GM12801 (cell line): ENCODE measurements around the gene ATP10A.

Experiments
- TF ChIP-seq, protein P1 (sequence below): IDR thresholded peaks from one replicate; pipeline ENCODE4 v1.5.1; 2011; ENCODE audit warnings: control low read depth; ENCODE audit not compliant: insufficient read length; ENCODE audit errors: extremely low read depth

The ATP10A gene

DNA sequence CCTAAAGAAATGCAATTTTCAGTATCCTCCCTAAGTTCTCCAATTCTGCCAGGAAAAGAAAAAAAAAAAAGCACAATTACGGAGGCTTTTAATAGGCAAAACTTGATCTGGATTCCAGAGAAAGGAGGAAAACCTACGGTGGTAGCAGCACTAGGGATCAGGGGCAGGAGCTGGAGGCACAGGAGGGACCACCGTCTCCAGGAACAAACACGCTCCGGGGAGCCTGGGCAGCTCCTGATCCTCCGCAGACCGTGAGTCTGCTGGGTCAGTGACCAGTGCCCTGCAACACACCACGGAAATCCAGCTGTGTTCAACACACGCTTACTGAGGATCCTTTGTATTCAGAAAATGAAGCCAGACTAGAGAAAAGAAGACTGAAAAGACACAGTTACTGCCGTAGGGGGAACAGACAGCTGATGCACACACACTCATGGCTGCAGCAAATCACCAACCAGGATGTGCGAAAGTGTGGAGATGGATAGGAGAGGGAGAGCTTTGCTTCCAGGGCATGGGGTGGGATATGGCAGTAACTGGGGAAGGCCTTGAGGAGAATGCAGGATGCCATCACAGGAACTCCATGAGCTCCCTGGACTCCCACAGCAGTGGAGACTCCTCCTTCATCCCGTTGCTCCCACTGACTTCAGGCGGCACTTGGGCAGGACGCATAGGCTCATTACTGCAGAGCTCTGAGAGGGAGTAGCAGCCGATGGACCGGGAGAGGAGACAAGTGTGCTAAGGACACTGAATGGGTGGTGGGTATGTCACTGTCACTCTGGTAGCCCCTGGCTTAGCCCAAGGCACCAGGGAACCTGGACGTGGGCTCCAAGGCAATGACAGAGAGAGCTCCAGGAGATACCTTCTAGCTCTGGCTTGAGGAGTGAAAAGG lies 167.0 kb downstream of the ATP10A start:
- TF ChIP-seq, protein P1, sequence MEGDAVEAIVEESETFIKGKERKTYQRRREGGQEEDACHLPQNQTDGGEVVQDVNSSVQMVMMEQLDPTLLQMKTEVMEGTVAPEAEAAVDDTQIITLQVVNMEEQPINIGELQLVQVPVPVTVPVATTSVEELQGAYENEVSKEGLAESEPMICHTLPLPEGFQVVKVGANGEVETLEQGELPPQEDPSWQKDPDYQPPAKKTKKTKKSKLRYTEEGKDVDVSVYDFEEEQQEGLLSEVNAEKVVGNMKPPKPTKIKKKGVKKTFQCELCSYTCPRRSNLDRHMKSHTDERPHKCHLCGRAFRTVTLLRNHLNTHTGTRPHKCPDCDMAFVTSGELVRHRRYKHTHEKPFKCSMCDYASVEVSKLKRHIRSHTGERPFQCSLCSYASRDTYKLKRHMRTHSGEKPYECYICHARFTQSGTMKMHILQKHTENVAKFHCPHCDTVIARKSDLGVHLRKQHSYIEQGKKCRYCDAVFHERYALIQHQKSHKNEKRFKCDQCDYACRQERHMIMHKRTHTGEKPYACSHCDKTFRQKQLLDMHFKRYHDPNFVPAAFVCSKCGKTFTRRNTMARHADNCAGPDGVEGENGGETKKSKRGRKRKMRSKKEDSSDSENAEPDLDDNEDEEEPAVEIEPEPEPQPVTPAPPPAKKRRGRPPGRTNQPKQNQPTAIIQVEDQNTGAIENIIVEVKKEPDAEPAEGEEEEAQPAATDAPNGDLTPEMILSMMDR: no peak

DNA sequence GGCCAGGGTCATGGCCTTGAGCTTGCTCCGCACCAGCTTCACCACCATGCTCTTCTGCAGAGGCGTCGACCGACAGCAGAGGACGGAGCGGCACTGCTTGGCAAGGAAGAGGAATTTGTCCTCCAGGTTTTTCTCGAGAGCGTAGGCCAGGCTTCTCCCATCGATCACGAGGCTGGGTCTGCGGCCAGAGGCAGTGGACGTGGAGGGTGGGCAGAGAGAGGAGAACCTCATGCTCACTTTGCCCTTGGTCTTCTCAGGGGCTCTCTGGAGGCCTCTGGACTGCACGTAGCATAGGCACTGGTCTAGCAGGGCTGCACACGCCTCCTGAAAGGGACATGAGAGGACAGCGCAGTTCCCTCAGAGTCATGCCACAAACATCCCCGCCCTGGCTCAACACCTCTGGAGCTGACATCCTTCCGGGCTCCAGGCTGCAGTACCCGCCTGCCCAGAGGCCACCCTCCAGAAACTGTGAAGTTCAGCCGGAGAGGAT lies 168.3 kb downstream of the ATP10A start:
- TF ChIP-seq, protein P1: no peak

DNA sequence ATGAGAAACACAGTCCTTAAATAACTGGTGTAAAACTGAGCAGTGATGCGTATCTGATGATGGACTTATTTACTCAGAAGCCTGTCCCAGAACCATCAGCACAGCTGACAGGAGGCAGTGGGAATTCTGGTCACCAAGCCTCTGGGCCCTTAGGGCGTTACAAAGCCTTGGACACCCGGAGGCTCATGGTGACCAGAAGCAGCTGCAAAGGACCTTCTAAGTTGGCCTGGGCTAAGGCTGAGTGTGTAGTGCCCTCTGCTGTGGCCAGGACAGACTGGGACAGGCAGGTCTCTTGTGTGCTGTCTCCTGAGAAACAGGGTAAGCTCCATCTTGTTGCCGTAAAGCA lies 168.9 kb downstream of the ATP10A start:
- TF ChIP-seq, protein P1: no peak

DNA sequence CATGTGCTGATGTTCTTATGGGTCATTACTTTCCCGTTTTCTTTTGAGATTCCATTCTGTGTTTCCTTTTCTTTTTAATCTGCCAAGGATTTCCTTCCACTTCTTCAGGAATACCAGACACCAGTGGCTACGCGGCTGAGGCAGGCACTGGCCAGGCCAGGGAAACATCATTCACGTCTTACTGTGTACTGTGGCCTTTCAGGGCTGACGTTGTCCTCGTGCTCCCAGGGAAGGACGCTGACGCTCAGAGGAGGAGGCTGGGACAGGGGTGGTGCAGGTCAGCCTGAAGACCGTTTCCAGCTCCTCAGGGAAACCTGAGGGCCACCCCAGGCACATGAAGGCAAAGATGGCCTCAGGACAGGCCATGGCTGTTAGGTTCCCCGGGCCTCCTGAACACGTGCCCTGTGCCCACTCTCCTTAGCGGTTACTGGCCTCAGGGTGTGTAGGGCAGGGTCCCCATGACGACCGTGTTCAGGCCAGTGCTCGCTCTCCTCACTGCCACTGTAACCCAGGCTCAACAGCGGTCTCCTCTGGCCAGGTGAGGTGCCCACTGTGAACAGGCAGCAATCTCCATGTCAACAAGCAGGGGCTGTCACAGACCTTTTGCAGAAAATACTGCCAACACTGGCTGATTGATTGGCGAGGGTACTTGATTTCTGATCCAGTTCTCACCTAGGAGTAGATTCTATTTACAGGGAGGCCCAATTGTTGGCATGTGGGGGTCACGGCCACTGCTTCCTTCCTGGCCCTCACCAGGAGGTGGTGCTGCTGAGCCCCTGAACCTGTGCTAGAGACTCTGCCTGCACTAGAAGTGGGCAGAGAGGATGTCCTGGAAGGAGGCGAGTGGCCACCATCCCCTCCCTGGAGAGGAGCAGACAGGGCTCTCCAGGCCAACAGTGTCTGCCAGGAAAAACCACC lies 169.5 kb downstream of the ATP10A start:
- TF ChIP-seq, protein P1: no peak

DNA sequence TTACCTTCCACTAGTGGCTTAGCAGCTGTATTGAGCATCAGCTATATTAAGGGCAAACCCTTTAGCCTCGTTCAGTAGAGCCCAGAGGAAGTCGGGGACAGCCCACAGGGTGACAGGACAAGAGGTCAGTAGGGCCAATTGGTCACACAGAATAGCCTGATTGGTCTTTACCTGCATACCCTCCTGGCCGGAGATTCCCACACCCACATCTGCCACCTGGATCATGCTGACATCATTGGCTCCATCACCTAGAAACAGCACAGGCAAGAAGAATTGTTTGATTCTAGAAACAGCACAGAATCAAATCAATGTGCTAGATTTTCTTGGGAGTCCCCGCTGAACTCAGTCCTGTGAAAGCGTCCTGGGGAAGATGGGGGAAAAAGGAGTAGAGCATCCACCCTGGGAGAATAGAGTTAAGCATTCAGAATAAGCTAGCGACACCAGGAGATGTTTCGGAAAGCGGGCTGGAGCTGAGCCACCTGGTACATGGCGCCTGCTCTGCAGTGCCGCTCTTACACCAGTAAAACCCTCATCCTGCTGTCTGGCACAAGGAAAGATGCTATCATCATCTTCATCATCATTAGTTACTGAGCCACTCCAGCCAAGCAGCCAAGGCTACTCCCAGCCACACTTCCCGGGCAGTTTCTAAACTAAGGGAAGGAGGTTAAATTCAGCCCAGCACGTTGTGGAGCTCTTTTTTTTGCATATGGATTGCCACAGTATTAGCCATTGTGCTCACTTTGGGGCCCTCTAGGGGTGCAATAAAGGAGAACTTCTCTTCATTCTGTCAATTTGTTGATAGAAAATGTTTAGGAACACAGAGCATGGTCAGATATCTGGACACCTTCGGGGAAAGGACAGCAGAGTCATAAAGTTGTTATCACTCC lies 171.3 kb downstream of the ATP10A start:
- TF ChIP-seq, protein P1: no peak

DNA sequence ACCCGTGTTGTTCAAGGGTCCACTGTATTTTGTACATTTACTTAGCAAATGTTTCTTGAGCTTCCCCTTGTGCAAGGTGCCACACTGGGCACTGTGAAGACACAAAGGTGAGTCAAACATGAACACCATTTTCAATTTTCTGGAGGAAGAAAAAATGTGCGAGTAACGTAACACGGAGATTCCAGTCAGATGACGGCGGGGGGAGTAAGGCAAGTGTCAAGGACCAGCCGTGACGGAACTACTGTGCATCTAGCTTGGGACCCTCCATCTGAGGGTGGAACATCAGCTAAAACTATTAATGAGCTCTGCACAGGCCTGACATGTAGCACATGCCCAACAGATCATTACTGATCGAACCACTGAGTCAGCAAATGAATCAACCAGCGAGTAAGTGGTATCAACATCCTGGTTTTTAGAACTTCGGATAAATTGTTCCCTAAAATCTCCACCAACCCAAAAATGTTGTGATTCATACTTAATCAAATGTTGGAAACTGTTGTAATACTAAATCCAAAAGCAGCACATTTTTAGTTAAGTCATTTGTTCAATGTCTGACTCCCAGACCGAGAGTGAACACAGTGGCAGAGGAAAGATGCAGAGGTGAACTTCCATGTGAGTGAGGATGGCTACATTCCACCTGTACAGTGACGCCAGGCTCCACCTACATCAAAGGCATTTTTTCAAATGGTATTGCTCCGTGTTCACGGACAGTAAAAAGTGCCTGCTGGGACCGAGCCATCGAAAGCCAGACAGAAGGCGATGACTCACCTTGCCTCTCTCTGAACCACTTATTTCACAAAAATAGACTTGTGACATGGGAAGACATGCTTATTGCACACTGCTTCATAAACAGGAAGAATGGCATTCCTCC lies 172.2 kb downstream of the ATP10A start:
- TF ChIP-seq, protein P1: no peak
